ENCODE measurements around the gene HMX3.
"Not testable (repeated sequence)": the region's sequence is repeated elsewhere in the genome, so short reads cannot be mapped to it uniquely, and the experiment has no call there.

Gene HMX3

GRCh38 chr10:123166618-123167017 is 30.8 kb downstream of the HMX3 start:
- DNase-seq (ENCODE audit: low spot score) = no peak
- TF ChIP-seq CTCF (IDR thresholded peaks at IDR 0.05; ENCODE audit: extremely low read depth, insufficient read depth, missing control alignments) = no peak
- in situ Hi-C loops (cut with MboI; ENCODE audit: low pct_unique_long_range_greater_than_20kb, low sequenced_read_pairs, unreplicated experiment) = no loop called here

DNA sequence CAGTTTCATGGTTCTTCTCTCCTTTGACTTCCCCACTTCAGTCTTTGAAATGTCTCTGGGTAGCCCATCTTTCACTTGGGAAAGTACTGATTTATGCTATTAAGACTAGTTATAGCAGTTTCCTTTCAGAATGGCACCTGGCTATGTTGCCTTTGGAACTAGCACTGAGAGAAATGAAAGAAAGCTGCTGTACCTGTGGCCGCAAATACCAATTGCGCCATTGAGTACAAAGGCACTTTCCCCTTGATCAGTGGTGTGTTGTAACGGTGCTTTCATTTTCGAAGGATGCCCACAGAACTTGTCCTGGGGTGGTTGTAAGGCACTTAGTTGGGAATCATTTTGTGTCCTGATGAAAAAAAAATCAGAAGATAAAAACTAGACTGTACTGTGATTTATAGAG is 35.2 kb downstream of the HMX3 start:
- no peak for DNase-seq (ENCODE audit: low spot score)
- in situ Hi-C loops (cut with MboI; ENCODE audit: low pct_unique_long_range_greater_than_20kb, low sequenced_read_pairs, unreplicated experiment) = no loop called here
- no peak for TF ChIP-seq CTCF (IDR thresholded peaks at IDR 0.05; ENCODE audit: extremely low read depth, insufficient read depth, missing control alignments)

DNA sequence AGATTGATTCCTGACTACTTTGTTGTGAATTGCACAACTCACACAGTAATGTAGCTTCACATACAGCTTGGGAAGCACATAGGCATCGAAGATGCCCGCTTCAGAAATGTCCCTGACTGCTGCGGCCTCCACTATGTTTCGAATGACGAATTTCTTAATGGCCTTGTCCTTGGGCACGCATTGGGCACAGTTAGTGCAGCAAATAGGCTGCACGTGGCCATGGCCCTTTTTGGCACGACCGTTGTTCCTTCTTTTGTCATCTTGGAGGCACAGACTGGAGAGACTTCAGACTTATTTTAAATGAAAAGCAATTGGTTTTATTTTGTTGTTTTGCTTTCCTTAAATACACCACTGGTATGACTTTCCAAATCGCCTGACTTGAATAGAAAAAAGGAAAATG is 35.8 kb downstream of the HMX3 start:
- DNase-seq (ENCODE audit: low spot score); in situ Hi-C loops (cut with MboI; ENCODE audit: low pct_unique_long_range_greater_than_20kb, low sequenced_read_pairs, unreplicated experiment): not testable (repeated sequence)

GRCh38 chr10:123175389-123176387 is 39.9 kb downstream of the HMX3 start:
- in situ Hi-C loops (cut with MboI; ENCODE audit: low pct_unique_long_range_greater_than_20kb, low sequenced_read_pairs, unreplicated experiment) = no loop called here
- no peak for DNase-seq (ENCODE audit: low spot score)
- no peak for TF ChIP-seq CTCF (IDR thresholded peaks at IDR 0.05; ENCODE audit: extremely low read depth, insufficient read depth, missing control alignments)

GRCh38 chr10:123178390-123178789 is 42.6 kb downstream of the HMX3 start:
- DNase-seq (ENCODE audit: low spot score); in situ Hi-C loops (cut with MboI; ENCODE audit: low pct_unique_long_range_greater_than_20kb, low sequenced_read_pairs, unreplicated experiment): not testable (repeated sequence)

DNA sequence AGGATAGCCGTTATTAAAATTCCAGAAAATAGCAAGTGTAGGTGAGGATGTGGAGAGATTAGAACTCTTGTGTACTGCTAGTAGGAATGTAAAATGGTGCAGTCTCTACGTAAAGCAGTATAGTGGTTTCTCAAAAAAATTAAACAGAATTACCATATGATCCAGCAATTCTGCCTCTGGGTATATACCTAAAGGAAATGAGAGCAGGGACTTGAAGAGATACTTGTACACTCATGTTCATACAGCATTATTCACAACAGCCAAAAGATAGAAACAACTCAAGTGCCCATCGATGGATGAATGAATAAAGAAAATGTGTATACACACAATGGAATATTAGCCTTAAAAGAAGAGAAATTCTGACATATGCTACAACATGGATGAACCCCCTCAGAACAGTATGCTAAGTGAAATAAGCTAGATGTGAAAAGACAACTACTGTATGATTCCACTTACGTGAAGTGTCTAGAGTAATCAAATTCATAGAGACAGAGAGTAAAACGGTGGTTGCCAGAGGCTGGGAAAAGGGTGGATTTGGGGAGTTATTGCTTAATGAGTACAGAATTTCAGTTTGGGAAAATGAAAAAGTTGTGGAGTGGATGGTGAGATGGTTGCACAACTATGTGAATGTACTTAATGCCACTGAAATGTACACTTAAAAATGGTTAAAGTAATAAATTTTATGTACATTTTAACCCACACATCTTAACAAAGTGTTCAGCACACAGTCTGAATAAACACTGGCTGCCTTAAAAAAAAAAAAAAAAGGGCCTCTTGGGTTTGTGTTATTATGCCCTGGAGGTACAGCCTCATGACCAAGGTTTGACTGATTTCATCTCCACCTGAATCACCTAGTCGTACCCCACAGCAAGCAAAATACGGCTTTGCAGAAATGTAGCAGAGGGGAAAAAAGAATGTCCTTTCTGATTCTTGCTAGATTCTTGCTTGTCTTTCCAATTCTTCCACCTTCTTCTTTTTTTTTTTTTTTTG is 44.6 kb downstream of the HMX3 start:
- no peak for DNase-seq (ENCODE audit: low spot score)
- no peak for TF ChIP-seq CTCF (IDR thresholded peaks at IDR 0.05; ENCODE audit: extremely low read depth, insufficient read depth, missing control alignments)
- in situ Hi-C loops (cut with MboI; ENCODE audit: low pct_unique_long_range_greater_than_20kb, low sequenced_read_pairs, unreplicated experiment) = no loop called here

- no peak for TF ChIP-seq CTCF (IDR thresholded peaks at IDR 0.05; ENCODE audit: extremely low read depth, insufficient read depth, missing control alignments)
Measured at GRCh38 chr10:123183724-123184123, 48.0 kb downstream of the HMX3 start.

More at GRCh38 chr10:123183724-123184123, 48.0 kb downstream of the HMX3 start:
- in situ Hi-C loops (cut with MboI; ENCODE audit: low pct_unique_long_range_greater_than_20kb, low sequenced_read_pairs, unreplicated experiment) = no loop called here
- DNase-seq (ENCODE audit: low spot score) = no peak

All from GM13977 (cell line).